Measurements from ENCODE around the gene PARN.

GRCh38 chr16:14640538-14640937, 10.5 kb upstream of the PARN start:
- TF ChIP-seq CTCF (IDR thresholded peaks at IDR 0.05; ENCODE audit: low read length) (no peak), EZH2 (optimal IDR thresholded peaks at IDR 0.05; ENCODE audit: low read depth, low read length) (no peak)

Data from MM.1S (cell line).